KOPT-K1 (cell line): ENCODE data around the gene GAL3ST2.
"Not testable (repeated sequence)": the region's sequence is repeated elsewhere in the genome, so short reads cannot be mapped to it uniquely, and the experiment has no call there.

Experiments used
- H3K27ac ChIP-seq: fragments of 200-600 bp; sonication (generic); 2 replicates; pipeline ENCODE4 v1.5.1; 2016; ENCODE audit warnings: antibody characterized with exemption, mild to moderate bottlenecking, low read depth, low read length; ENCODE audit not compliant: poor library complexity, severe bottlenecking
- H3K36me3 ChIP-seq: fragments of 200-600 bp; sonication (generic); 2 replicates; pipeline ENCODE4 v1.5.1; 2017; ENCODE audit warnings: antibody characterized with exemption, mild to moderate bottlenecking, low read length, moderate library complexity; ENCODE audit not compliant: insufficient read depth
- H3K9me3 ChIP-seq: fragments of 200-600 bp; sonication (generic); 2 replicates; pipeline ENCODE4 v1.5.1; 2017; ENCODE audit warnings: antibody characterized with exemption, low read length, mild to moderate bottlenecking; ENCODE audit not compliant: insufficient read depth, poor library complexity, severe bottlenecking

GAL3ST2 gene

DNA sequence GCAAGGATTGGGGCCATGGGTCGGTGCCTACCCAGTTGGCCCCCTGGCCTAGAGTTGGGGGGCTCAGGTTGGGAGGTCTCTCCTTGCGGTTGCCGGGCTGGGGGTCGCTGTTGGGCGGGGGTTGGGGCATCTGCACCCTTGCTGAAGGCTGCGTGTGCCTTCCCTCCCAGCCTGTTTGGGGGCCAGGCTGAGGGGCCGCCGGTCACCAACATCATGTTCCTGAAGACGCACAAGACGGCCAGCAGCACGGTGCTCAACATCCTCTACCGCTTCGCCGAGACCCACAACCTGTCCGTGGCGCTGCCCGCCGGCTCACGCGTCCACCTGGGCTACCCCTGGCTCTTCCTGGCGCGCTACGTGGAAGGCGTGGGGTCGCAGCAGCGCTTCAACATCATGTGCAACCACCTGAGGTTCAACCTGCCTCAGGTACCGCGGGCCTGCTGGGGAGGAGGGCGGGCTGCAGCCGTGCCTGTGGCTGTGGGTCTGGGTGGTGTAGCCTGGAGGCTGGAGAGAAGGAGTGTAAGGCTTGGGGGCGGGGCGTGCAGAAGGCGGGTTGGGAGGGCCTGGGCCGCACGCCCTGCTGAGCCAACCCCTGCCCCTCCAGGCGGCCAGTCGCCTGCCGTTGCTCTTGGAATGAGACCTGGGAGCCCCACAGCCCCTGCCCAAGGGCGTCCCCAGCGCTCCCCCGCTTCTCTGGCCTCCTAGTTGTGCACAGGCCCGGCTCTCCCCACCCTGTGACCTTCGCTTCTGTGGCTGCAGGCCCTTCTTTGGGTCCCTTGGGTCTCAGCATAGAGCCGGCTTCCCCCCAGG is 25.2 kb downstream of the GAL3ST2 start:
- Histone ChIP-seq H3K9me3 (no peaks in the 10 kb centered on the region), H3K36me3 (no peaks in the 10 kb centered on the region), H3K27ac (no peak overlapping the region)

GRCh38 chr2:241802421-241803318 is 26.0 kb downstream of the GAL3ST2 start:
- no peak overlapping the region for H3K27ac ChIP-seq
- H3K36me3 ChIP-seq = no peaks in the 10 kb centered on the region
- no peaks in the 10 kb centered on the region for H3K9me3 ChIP-seq

DNA sequence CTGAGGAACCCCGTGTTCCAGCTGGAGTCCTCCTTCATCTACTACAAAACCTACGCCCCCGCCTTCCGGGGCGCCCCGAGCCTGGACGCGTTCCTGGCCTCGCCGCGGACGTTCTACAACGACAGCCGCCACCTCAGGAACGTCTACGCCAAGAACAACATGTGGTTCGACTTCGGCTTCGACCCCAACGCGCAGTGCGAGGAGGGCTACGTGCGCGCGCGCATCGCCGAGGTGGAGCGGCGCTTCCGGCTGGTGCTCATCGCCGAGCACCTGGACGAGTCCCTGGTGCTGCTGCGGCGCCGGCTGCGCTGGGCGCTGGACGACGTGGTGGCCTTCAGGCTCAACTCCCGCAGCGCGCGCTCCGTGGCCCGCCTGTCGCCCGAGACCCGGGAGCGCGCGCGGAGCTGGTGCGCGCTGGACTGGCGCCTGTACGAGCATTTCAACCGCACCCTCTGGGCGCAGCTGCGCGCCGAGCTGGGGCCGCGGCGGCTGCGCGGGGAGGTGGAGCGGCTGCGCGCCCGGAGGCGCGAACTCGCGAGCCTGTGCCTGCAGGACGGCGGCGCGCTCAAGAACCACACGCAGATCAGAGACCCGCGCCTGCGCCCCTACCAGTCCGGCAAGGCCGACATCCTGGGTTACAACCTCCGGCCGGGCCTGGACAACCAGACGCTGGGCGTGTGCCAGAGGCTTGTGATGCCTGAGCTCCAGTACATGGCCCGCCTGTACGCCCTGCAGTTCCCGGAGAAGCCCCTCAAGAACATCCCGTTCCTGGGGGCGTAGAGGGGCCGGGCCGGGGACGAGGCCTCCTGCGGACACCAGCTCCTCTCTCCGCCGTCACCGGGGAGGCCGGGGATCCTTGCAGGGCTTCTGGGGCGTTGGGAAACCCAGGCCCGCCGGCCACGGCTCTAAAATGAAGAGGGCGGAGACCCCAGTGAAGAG is 27.0 kb downstream of the GAL3ST2 start:
- Histone ChIP-seq H3K9me3 (no peaks in the 10 kb centered on the region), H3K27ac (peak overlapping the region; percentile 38), H3K36me3 (no peaks in the 10 kb centered on the region)

- H3K36me3 ChIP-seq = no peaks in the 10 kb centered on the region
- peak overlapping the region; percentile 38 for H3K27ac ChIP-seq
- H3K9me3 ChIP-seq = no peaks in the 10 kb centered on the region
These were observed 28.0 kb downstream of the GAL3ST2 start for GRCh38 chr2:241804326-241805229.

DNA sequence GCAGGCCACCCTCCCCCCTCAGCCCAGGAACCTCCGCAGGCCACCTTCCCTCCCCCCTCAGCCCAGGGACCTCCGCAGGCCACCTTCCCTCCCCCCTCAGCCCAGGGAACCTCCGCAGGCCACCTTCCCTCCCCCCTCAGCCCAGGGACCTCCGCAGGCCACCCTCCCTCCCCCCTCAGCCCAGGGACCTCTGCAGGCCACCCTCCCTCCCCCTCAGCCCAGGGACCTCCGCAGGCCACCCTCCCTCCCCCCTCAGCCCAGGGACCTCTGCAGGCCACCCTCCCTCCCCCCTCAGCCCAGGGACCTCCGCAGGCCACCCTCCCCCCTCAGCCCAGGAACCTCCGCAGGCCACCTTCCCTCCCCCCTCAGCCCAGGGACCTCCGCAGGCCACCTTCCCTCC is 29.6 kb downstream of the GAL3ST2 start:
- not testable (repeated sequence) for H3K36me3 ChIP-seq, H3K9me3 ChIP-seq, H3K27ac ChIP-seq

- Histone ChIP-seq H3K27ac (no peak overlapping the region), H3K9me3 (no peaks in the 10 kb centered on the region), H3K36me3 (no peaks in the 10 kb centered on the region)
These were observed 31.6 kb downstream of the GAL3ST2 start for GRCh38 chr2:241808051-241808720.

GRCh38 chr2:241808721-241809382 is 32.2 kb downstream of the GAL3ST2 start, which contains the start of gene NEU4:
Gene NEU4, plus strand, starts transcription at chr2:241809193. Its CDS starts 5,292 bp downstream, at chr2:241814485.
- Histone ChIP-seq H3K27ac (no peak within 1 kb of the TSS), H3K36me3 (no peaks in the 10 kb centered on the region), H3K9me3 (no peaks in the 10 kb centered on the region)

- Histone ChIP-seq H3K9me3 (no peaks in the 10 kb centered on the region), H3K27ac (no peak overlapping the region), H3K36me3 (no peaks in the 10 kb centered on the region)
These were observed 33.0 kb downstream of the GAL3ST2 start for GRCh38 chr2:241809383-241810306.

DNA sequence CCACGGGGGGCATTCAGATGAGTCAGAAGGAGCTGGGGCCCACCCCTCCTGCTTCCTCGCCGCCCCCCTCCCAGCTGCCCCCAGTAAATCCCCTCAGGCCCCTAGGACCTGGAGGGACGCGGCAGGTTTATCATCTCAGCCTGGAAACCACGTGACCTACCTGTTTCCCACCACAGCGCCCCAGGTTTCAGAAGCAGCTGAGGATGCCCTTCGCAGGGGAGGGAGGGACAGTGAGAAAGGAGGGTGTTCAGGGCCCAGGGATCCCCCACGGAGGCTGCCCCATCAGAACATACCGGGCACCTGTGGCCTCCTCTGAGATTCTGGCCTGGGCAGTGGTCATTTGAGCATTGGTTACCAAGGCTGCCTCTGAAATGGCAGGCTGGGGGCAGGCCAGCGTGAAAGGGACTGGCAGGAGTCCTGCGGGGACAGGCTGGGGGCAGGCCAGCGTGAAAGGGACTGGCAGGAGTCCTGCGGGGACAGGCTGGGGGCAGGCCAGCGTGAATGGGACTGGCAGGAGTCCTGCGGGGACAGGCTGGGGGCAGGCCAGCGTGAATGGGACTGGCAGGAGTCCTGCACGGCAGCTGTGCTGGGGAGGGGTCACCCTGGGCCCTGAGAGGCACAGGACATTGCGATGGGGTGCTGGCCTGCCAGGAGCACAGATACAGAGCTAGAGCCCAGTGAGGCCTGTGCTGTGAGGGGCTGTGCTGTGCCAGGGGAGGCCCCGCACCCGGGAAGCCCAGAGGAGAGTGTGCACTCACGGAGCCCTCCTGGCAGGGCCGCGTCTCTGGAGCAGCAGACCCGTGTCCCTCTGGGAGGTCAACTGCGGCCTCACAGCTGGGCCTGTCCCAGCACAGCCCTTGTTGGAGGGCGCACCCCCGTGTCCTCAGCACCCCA is 33.9 kb downstream of the GAL3ST2 start:
- H3K36me3 ChIP-seq = no peaks in the 10 kb centered on the region
- H3K27ac ChIP-seq = no peak overlapping the region

DNA sequence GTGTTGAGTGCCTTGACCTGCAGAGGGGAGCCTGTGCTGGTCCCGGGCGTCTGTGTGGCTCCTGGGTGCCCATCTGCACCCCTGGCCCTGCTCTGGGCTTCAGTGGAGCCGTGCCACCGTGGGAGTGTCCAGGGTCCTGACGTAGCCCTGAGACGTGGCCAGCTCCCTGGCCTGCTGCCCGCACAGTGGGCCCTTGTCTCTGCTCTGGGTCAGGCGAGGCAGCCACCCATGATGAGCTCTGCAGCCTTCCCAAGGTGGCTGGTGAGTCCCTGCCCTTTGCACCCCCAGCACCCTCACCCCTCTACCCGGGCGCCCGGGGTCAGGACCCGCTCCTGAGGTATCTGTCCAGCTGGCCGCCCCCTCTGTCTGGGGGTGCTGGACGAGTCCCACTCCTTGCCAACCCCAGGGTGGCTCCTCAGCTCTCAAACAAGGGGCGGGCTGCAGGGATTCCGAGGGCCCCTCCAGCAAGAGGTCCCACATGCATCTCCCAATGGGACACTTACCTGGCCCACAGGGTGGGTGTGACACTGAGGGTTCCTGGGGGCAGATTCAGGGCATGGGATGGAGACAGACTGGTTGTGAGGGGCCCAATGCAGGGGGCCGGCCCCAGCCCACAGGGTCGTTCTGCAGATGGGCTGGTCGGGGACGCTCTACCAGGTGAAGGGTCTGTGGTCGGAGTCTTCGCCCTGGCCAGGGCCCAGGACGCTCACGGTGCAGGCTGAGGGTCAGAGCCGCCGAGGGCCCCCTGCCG is 34.8 kb downstream of the GAL3ST2 start:
- Histone ChIP-seq H3K36me3 (no peaks in the 10 kb centered on the region), H3K27ac (no peak overlapping the region), H3K9me3 (no peaks in the 10 kb centered on the region)

More for the DNA sequence above, 33.9 kb downstream of the GAL3ST2 start:
- no peaks in the 10 kb centered on the region for H3K9me3 ChIP-seq
